ENCODE data around the gene MLXIPL. TPM values are rescaled to one million over a fixed set of nuclear protein-coding genes. Genes with fewer than 3 reads are reported as not detected.
"Not testable (repeated sequence)": the region's sequence is repeated elsewhere in the genome, so short reads cannot be mapped to it uniquely, and the experiment has no call there.

Gene MLXIPL
- total RNA-seq, 2 donors from 2014 or later = 39.7 to 58.0 TPM

- Histone ChIP-seq H3K36me3 (ENCODE audit: control insufficient read depth, insufficient read depth, low read length) (peaks cover 34% of the 10 kb centered on the region), H3K9ac (ENCODE audit: extremely low read depth, low read length, poor library complexity, severe bottlenecking) (no peak overlapping the region), H3K4me1 (ENCODE audit: control insufficient read depth, insufficient read depth, low read length) (no peaks in the 10 kb centered on the region), H3K27ac (ENCODE audit: low read depth, low read length) (no peak overlapping the region), H3K27me3 (ENCODE audit: control insufficient read depth, insufficient read depth, low read length, poor library complexity, severe bottlenecking) (no peaks in the 10 kb centered on the region), H3K4me3 (ENCODE audit: low read length) (no peak overlapping the region), H3K9me3 (ENCODE audit: control insufficient read depth, low read length) (no peaks in the 10 kb centered on the region)
- 71 to 92% methylated on average over 1 to 4 of the region's 4 CpGs for WGBS, 2 experiments (ENCODE audit: insufficient coverage in 1 of 2, insufficient read length in 1 of 2)
- Mint-ChIP-seq H3K4me3 (no peak overlapping the region), H3K36me3 (ENCODE audit: low read depth) (peaks cover 30% of the 10 kb centered on the region), H3K9me3 (no peaks in the 10 kb centered on the region), H3K27me3 (ENCODE audit: insufficient read depth) (peaks cover 10% of the 10 kb centered on the region), H3K27ac (no peak overlapping the region), H3K4me1 (no peaks in the 10 kb centered on the region)
- TF ChIP-seq CTCF (conservative IDR thresholded peaks at IDR 0.05) = no peak
- DNase-seq = no peak
These were observed 57.2 kb downstream of the MLXIPL start for GRCh38 chr7:73567140-73567539.

GRCh38 chr7:73566431-73566830, 57.9 kb downstream of the MLXIPL start:
- not testable (repeated sequence) for H3K4me3 ChIP-seq (ENCODE audit: low read length); H3K9ac ChIP-seq (ENCODE audit: extremely low read depth, low read length, poor library complexity, severe bottlenecking); H3K9me3 Mint-ChIP-seq; H3K9me3 ChIP-seq (ENCODE audit: control insufficient read depth, low read length); H3K4me3 Mint-ChIP-seq; DNase-seq; H3K27ac Mint-ChIP-seq; H3K4me1 ChIP-seq (ENCODE audit: control insufficient read depth, insufficient read depth, low read length); H3K27me3 ChIP-seq (ENCODE audit: control insufficient read depth, insufficient read depth, low read length, poor library complexity, severe bottlenecking); H3K4me1 Mint-ChIP-seq; H3K27ac ChIP-seq (ENCODE audit: low read depth, low read length)
- Mint-ChIP-seq H3K27me3 (ENCODE audit: insufficient read depth) (peaks cover 12% of the 10 kb centered on the region), H3K36me3 (ENCODE audit: low read depth) (peaks cover 24% of the 10 kb centered on the region)
- H3K36me3 ChIP-seq (ENCODE audit: control insufficient read depth, insufficient read depth, low read length) = peaks cover 28% of the 10 kb centered on the region

GRCh38 chr7:73565675-73566340, 58.5 kb downstream of the MLXIPL start:
- no peak overlapping the region for H3K27ac Mint-ChIP-seq
- H3K4me3 Mint-ChIP-seq = no peak overlapping the region
- H3K36me3 ChIP-seq (ENCODE audit: control insufficient read depth, insufficient read depth, low read length) = peaks cover 21% of the 10 kb centered on the region
- no peak overlapping the region for H3K9ac ChIP-seq (ENCODE audit: extremely low read depth, low read length, poor library complexity, severe bottlenecking)
- H3K36me3 Mint-ChIP-seq (ENCODE audit: low read depth) = peaks cover 18% of the 10 kb centered on the region
- H3K9me3 Mint-ChIP-seq = no peaks in the 10 kb centered on the region
- no peaks in the 10 kb centered on the region for H3K4me1 ChIP-seq (ENCODE audit: control insufficient read depth, insufficient read depth, low read length)
- H3K4me3 ChIP-seq (ENCODE audit: low read length) = no peak overlapping the region
- DNase-seq = no peak
- no peak overlapping the region for H3K27ac ChIP-seq (ENCODE audit: low read depth, low read length)
- peaks cover 13% of the 10 kb centered on the region for H3K27me3 Mint-ChIP-seq (ENCODE audit: insufficient read depth)
- H3K4me1 Mint-ChIP-seq = no peaks in the 10 kb centered on the region
- no peak for TF ChIP-seq CTCF (conservative IDR thresholded peaks at IDR 0.05)
- no peaks in the 10 kb centered on the region for H3K27me3 ChIP-seq (ENCODE audit: control insufficient read depth, insufficient read depth, low read length, poor library complexity, severe bottlenecking)
- 89 to 91% methylated on average over 7 of the region's 7 CpGs for WGBS, 2 experiments (ENCODE audit: insufficient coverage in 1 of 2, insufficient read length in 1 of 2)
- H3K9me3 ChIP-seq (ENCODE audit: control insufficient read depth, low read length) = no peaks in the 10 kb centered on the region
